T-helper 2 cell treated with Interferon-gamma antibody and Interleukin-4, amounts not matched to agents 5 μg/mL and 100 μg/mL, for 36 hours (primary cell): ENCODE data around the gene ZDHHC22.
A peak's percentile ranks its signal among the peaks of the same experiment; 100 is the strongest.

Experiments
- DNase-seq: peaks from one replicate; pipeline ENCODE4 v3.0.0; 2021; ENCODE audit warnings: low spot score
- H3K27ac Mint-ChIP-seq: one replicate; pipeline ENCODE4 v1.8.0; 2021; ENCODE audit warnings: mild to moderate bottlenecking, mixed read lengths
- H3K27me3 Mint-ChIP-seq: one replicate; pipeline ENCODE4 v1.8.0; 2021; ENCODE audit warnings: low read depth, mixed read lengths
- H3K36me3 Mint-ChIP-seq: one replicate; pipeline ENCODE4 v1.8.0; 2021; ENCODE audit warnings: low read depth, mixed read lengths
- H3K4me1 Mint-ChIP-seq: one replicate; pipeline ENCODE4 v1.8.0; 2021; ENCODE audit warnings: low read depth, mixed read lengths
- H3K4me3 Mint-ChIP-seq: one replicate; pipeline ENCODE4 v1.8.0; 2022; ENCODE audit warnings: mild to moderate bottlenecking, moderate library complexity, mixed read lengths
- H3K9me3 Mint-ChIP-seq: one replicate; pipeline ENCODE4 v1.8.0; 2021; ENCODE audit warnings: mixed read lengths

The ZDHHC22 gene

GRCh38 chr14:77126461-77126990, 15.1 kb downstream of the ZDHHC22 start:
- Mint-ChIP-seq H3K27me3 (peaks cover 47% of the 10 kb centered on the region), H3K4me1 (peaks cover 9% of the 10 kb centered on the region), H3K9me3 (no peaks in the 10 kb centered on the region), H3K36me3 (no peaks in the 10 kb centered on the region), H3K4me3 (no peak overlapping the region), H3K27ac (no peak overlapping the region)
- no peak for DNase-seq

GRCh38 chr14:77125823-77126325, 15.7 kb downstream of the ZDHHC22 start:
- no peaks in the 10 kb centered on the region for H3K9me3 Mint-ChIP-seq
- no peak for DNase-seq
- peaks cover 44% of the 10 kb centered on the region for H3K27me3 Mint-ChIP-seq
- peaks cover 15% of the 10 kb centered on the region for H3K4me1 Mint-ChIP-seq
- H3K27ac Mint-ChIP-seq = no peak overlapping the region
- no peaks in the 10 kb centered on the region for H3K36me3 Mint-ChIP-seq
- peak overlapping the region; percentile 54 for H3K4me3 Mint-ChIP-seq

- no peak for DNase-seq
- Mint-ChIP-seq H3K27me3 (peaks cover 44% of the 10 kb centered on the region), H3K4me3 (peak overlapping the region; percentile 54), H3K9me3 (no peaks in the 10 kb centered on the region), H3K36me3 (no peaks in the 10 kb centered on the region), H3K4me1 (peaks cover 19% of the 10 kb centered on the region), H3K27ac (no peak overlapping the region)
Observed at GRCh38 chr14:77125281-77125801, 16.2 kb downstream of the ZDHHC22 start.

- peak; percentile 63 for DNase-seq
- H3K27ac Mint-ChIP-seq = no peak overlapping the region
Observed at GRCh38 chr14:77124345-77125280, 17.0 kb downstream of the ZDHHC22 start.

GRCh38 chr14:77123381-77124325, 17.9 kb downstream of the ZDHHC22 start:
- Mint-ChIP-seq H3K36me3 (no peaks in the 10 kb centered on the region), H3K9me3 (no peaks in the 10 kb centered on the region), H3K4me1 (peaks cover 19% of the 10 kb centered on the region), H3K27me3 (peaks cover 36% of the 10 kb centered on the region), H3K4me3 (peak overlapping the region; percentile 71), H3K27ac (no peak overlapping the region)
- DNase-seq = no peak

More at GRCh38 chr14:77124345-77125280, 17.0 kb downstream of the ZDHHC22 start:
- H3K36me3 Mint-ChIP-seq = no peaks in the 10 kb centered on the region
- peaks cover 19% of the 10 kb centered on the region for H3K4me1 Mint-ChIP-seq
- H3K27me3 Mint-ChIP-seq = peaks cover 40% of the 10 kb centered on the region
- H3K4me3 Mint-ChIP-seq = peak overlapping the region; percentile 71
- no peaks in the 10 kb centered on the region for H3K9me3 Mint-ChIP-seq

GRCh38 chr14:77122526-77123125, 19.0 kb downstream of the ZDHHC22 start:
- Mint-ChIP-seq H3K36me3 (no peaks in the 10 kb centered on the region), H3K4me3 (no peak overlapping the region), H3K9me3 (no peaks in the 10 kb centered on the region), H3K27ac (no peak overlapping the region), H3K27me3 (peaks cover 32% of the 10 kb centered on the region), H3K4me1 (peaks cover 19% of the 10 kb centered on the region)
- DNase-seq = no peak

- H3K27me3 Mint-ChIP-seq = peaks cover 20% of the 10 kb centered on the region
- H3K36me3 Mint-ChIP-seq = no peaks in the 10 kb centered on the region
- peak overlapping the region; percentile 26 for H3K27ac Mint-ChIP-seq
- DNase-seq = no peak
- H3K4me1 Mint-ChIP-seq = peaks cover 19% of the 10 kb centered on the region
- H3K9me3 Mint-ChIP-seq = no peaks in the 10 kb centered on the region
- H3K4me3 Mint-ChIP-seq = peak overlapping the region; percentile 6
Observed at GRCh38 chr14:77120771-77121743, 20.5 kb downstream of the ZDHHC22 start.

GRCh38 chr14:77119851-77120250, 21.7 kb downstream of the ZDHHC22 start:
- Mint-ChIP-seq H3K36me3 (no peaks in the 10 kb centered on the region), H3K27me3 (peaks cover 11% of the 10 kb centered on the region), H3K4me1 (peaks cover 19% of the 10 kb centered on the region), H3K27ac (no peak overlapping the region), H3K9me3 (no peaks in the 10 kb centered on the region), H3K4me3 (no peak overlapping the region)
- no peak for DNase-seq

GRCh38 chr14:77116172-77116817, 25.3 kb downstream of the ZDHHC22 start:
- no peaks in the 10 kb centered on the region for H3K27me3 Mint-ChIP-seq
- no peak overlapping the region for H3K27ac Mint-ChIP-seq
- no peaks in the 10 kb centered on the region for H3K9me3 Mint-ChIP-seq
- H3K36me3 Mint-ChIP-seq = peaks cover 7% of the 10 kb centered on the region
- DNase-seq = no peak
- H3K4me1 Mint-ChIP-seq = peaks cover 7% of the 10 kb centered on the region
- H3K4me3 Mint-ChIP-seq = no peak overlapping the region

- H3K27me3 Mint-ChIP-seq = no peaks in the 10 kb centered on the region
- no peaks in the 10 kb centered on the region for H3K9me3 Mint-ChIP-seq
- no peak overlapping the region for H3K27ac Mint-ChIP-seq
- H3K36me3 Mint-ChIP-seq = peaks cover 9% of the 10 kb centered on the region
- H3K4me1 Mint-ChIP-seq = no peaks in the 10 kb centered on the region
- no peak for DNase-seq
- no peak overlapping the region for H3K4me3 Mint-ChIP-seq
Observed at GRCh38 chr14:77114609-77115008, 27.0 kb downstream of the ZDHHC22 start.

GRCh38 chr14:77113644-77114043, 27.9 kb downstream of the ZDHHC22 start:
- Mint-ChIP-seq H3K27ac (no peak overlapping the region), H3K9me3 (no peaks in the 10 kb centered on the region), H3K4me3 (no peak overlapping the region), H3K27me3 (no peaks in the 10 kb centered on the region), H3K4me1 (no peaks in the 10 kb centered on the region), H3K36me3 (peaks cover 13% of the 10 kb centered on the region)
- DNase-seq = no peak

- no peaks in the 10 kb centered on the region for H3K27me3 Mint-ChIP-seq
- H3K4me3 Mint-ChIP-seq = no peak overlapping the region
- no peaks in the 10 kb centered on the region for H3K9me3 Mint-ChIP-seq
- DNase-seq = no peak
- H3K4me1 Mint-ChIP-seq = no peaks in the 10 kb centered on the region
- no peak overlapping the region for H3K27ac Mint-ChIP-seq
- peaks cover 17% of the 10 kb centered on the region for H3K36me3 Mint-ChIP-seq
Observed at GRCh38 chr14:77111021-77111420, 30.6 kb downstream of the ZDHHC22 start.
